HG03175 (cell line): ENCODE results near the gene EIF2A.
"Not testable (repeated sequence)": the region's sequence is repeated elsewhere in the genome, so short reads cannot be mapped to it uniquely, and the experiment has no call there.

ENCODE experiments used
- ATAC-seq: cut with Tn5 transposase; IDR thresholded peaks from one replicate; pipeline ENCODE4 v1.9.1; 2021; ENCODE audit warnings: mild to moderate bottlenecking, moderate library complexity; ENCODE audit not compliant: unreplicated experiment

The EIF2A gene

GRCh38 chr3:150546226-150547044, at the start of gene EIF2A, which contains the start of gene SERP1:
Gene EIF2A (plus strand): TSS chr3:150546787. CDS start chr3:150546803, 16 bp downstream.
Gene SERP1 (minus strand): TSS chr3:150546496. CDS start chr3:150546135, 361 bp downstream.
- peak; percentile 93 for ATAC-seq

DNA sequence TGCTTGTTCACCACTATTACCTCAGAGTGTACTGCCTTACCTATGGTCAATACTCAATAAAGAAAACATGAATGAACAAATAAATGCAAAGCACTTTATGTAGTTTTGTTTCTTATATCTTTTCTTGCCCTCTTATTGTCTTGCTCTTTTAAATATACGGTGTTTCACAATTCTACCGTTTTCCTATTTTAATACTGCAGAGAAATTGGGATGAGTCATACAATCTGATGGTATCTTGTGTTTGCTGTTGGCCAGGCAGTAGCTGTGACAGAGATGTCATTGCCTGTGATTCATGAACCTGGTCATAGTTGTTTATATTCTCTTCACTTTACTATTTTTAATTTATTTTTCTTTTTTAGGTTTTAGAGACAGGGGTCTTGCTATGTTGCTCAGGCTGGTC, 48.6 kb upstream of the EIF2A start:
- no peak for ATAC-seq

DNA sequence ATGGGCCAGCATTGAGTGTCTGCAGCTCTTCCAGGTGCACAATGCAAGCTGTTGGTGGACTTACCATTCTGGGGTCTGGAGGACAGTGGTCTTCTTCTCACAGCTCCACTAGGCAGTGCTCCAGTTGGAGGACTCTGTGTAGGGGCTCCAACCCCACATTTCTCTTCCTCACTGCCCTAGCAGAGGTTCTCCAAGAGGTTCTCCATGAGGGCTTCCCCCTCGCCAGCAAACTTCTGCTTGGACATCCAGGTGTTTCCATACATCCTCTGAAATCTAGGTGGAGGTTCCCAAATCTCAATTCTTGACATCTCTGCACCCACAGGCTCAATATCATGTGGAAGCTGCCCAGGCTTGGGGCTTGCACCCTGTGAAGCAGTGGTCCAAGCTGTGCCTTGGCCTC, 45.6 kb upstream of the EIF2A start:
- not testable (repeated sequence) for ATAC-seq

- no peak for ATAC-seq
Observed at GRCh38 chr3:150503402-150504099, 43.0 kb upstream of the EIF2A start.

GRCh38 chr3:150504483-150504882, 42.1 kb upstream of the EIF2A start:
- no peak for ATAC-seq

DNA sequence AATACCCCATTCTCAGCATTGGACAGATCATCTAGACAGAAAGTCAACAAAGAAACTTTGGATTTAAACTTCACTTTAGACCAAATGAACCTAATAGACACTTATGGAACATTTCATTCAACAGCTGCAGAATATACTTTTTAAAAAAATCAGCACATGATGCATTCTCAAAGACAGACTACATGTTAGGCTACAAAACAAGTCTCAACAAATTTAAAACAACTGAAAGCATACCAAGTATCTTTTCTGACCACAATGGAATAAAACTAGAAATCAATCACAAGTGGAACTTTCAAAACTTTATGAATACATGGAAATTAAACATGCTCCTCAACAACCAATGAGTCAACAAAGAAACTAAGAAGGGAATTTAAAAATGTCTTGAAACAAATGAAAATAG, 38.2 kb upstream of the EIF2A start:
- no peak for ATAC-seq

DNA sequence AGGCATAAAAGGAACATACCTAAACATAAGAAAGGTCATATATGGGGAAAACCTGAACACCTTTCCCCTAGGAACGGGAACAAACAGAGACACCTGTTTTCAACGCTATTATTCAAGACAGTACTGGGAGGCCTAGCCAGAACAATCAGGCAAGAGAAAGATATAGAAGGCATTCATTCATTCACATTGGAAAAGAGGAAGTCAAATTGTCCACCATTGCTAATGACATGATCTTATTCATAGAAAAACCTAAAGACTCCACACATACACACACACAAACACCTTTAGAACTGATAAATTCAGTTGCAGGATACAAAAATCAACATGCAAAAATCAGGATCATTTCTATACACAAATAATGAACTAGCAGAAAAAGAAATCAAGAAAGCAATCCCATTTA, 36.8 kb upstream of the EIF2A start:
- no peak for ATAC-seq

DNA sequence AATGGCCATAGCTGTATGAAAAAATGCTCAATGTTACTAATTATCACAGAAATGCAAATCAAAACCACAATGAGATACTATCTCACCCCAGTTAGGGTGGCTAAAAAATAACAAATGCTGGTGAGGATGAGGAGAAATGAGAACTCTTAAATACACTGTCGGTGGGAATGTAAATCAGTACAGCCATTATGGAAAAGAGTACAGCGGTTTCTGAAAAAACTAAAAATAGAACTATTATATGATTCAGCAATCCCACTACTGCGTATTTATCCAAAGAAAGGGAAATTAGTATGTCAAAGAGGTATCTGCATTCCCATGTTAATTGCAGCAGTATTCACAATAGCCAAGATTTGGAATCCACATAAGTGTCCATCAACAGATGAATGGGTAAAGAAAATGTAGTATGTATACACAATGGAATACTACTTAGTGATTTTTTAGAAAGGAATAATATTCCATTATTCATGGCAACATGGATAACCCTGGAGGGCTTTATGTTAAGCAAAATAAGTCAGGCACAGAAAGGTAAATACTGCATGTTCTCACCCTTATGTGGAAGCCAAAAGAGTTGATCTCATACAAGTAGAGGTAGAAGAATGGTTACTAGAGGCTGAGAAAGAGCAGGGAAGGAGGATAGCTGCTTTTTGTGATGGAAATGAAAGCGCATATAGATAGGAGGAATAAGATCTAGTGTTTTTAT, 35.3 kb upstream of the EIF2A start:
- ATAC-seq = no peak

GRCh38 chr3:150515210-150515609, 31.4 kb upstream of the EIF2A start:
- no peak for ATAC-seq

DNA sequence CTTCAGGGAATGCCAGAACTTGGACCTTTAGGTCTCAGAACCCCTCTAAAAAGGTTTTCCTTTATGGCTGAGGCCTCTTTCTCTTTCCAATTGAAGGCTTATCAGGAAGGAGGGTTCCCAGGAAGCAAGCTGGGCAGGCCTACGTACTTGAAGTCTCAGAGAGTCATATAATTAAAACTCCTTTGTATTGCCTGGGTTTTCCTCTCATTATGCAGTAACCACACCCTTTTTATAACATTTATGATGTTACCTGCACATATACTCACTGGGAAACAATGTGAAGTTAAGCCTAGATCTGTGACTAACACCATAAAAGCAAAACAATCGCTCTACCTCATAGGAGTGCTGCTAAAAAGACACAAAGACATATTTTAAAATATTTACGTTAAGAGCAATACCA, 27.6 kb upstream of the EIF2A start:
- ATAC-seq = no peak

DNA sequence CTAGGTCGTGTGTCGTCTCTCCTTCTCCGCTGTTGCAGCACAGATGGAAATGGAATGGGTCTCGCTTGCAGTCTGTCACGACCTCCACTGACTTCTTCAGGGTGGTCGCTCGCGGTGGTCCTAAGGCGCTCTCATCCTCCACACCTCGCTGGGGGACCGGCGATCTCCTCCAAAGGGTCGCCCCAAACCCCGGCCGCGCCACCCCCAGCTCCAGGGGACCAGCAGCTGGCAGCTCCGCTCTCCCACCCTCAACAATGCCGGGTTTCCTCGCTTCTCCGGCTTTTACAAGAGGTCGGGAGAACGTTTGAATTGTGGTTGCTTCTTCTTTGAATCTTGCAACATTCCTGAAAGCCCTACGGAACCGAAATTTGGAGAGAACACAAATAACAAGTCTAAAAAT, 26.2 kb upstream of the EIF2A start:
- ATAC-seq = no peak

DNA sequence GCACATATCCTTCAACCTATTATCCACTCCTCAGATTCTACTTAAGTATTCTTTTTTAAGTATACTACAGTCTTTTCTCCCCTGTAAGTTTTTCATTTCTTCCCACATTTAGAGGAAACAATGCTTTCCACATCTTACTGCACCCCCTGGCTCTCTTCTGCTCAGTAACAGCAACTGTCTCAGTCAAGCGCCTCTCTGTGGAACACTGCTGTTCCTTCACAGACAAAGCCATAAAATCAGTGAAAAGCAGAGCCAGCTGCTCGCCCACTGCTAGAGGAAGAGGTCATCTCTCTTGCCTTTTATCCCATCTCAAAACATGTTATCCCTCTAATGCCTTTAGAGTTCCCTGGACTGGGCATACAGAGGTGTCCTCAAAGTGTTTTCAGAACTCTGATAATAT, 25.1 kb upstream of the EIF2A start:
- ATAC-seq = no peak

DNA sequence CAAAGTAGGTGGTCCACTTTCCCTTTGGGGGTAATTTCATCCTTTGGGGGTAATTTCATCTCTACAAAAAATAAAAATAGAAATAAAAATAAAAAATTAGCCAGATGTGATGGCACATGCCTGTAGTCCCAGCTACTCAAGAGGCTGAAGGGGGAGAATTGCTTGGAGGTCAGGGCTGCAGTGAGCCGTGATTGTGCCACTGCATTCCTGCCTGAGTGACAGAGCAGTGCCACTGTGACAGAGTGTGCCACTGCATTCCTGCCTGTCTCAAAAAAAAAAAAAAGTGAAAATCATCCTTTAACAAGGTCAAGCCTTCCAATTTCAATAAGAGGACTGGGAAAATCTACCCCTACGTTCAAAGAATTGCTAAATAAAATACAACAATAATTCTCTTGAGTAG, 23.0 kb upstream of the EIF2A start:
- ATAC-seq = no peak

DNA sequence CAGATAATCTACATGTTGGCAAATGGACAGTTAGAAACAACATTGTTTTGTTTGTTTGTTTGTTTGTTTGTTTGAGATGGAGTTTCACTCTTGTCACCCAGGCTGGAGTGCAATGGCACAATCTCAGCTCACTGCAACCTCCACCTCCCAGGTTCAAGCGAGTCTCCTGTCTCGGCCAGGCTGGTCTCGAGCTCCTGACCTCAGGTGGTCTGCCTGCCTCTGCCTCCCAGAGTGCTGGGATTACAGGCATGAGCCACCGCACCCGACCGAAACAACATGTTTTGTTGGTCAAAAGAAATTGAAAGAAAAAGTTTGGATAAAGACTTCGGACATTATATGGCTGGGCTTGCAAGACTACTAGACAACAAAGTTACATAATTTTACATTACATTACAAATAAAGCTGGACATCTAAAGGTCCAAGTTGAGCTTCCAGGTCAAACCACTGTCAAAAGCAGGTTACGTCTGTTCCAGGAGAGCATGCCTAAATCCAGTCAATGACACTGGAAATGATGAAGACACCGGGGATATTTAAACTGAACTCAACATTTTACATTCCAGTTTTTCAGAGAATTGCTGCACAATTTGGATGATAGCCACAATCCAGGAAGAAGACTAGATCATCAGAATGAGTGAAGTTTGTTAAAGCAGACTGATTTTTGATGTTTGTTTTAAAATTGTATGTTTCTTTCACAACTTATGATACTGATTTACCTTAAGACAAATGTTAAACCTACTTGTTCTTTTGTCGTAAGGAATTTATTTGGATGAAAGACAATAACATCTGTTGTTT, 18.9 kb upstream of the EIF2A start:
- no peak for ATAC-seq

- no peak for ATAC-seq
Observed at GRCh38 chr3:150528354-150528797, 18.2 kb upstream of the EIF2A start.

DNA sequence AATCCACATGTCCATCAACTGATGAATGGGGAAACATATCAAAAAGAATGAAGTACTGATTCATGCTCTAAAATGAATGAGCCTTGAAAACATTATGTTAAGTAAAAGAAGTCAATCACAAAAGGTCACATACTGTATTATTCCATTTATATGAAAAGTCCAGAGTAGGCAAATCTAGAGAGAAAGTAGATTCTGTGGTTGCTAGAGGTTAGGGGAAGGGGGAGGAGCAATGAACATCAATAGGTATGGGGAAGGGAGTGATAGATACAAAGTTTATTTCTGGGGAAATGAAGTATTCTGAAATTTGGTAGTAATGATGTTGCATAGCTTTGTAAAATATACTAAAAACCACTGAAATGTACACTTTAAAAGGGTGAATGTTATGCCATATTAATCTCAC, 14.8 kb upstream of the EIF2A start:
- no peak for ATAC-seq

DNA sequence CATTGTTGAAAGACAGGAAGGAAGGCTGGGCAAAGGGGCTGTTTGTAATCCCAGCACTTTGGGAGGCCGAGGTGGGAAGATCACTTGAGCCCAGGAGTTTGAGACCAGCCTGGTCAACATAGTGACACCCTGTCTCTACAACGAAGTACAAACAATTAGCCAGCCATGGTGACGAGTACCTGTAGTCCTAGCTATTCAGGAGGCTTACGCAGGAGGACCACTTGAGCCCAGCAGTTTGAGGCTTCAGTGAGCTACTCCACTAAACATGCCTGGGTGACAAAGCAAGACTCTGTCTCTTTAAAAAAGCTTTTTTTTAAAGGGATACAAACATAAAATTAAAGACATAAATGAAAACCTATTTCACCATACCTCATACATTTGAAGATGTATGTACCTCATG, 11.4 kb upstream of the EIF2A start:
- ATAC-seq = no peak

- no peak for ATAC-seq
Observed at GRCh38 chr3:150538324-150539208, 8.0 kb upstream of the EIF2A start.

DNA sequence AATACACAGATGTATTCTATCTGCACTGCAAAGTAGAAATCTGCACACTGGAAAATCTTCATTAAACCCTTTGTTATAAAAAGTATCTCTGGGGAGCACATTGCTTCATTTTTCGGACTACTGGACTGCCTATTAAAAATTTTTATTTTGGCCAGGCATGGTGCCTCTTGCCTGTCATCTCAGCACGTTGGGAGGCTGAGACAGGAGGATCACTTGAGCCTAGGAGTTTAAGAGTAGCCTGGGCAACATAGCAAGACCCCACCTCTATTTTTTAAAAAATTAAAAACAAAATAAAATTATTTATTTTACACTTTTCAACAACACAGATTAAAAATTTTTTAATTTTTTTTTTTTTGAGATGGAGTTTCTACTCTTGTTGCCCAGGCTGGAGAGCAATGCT, 6.3 kb upstream of the EIF2A start:
- no peak for ATAC-seq

DNA sequence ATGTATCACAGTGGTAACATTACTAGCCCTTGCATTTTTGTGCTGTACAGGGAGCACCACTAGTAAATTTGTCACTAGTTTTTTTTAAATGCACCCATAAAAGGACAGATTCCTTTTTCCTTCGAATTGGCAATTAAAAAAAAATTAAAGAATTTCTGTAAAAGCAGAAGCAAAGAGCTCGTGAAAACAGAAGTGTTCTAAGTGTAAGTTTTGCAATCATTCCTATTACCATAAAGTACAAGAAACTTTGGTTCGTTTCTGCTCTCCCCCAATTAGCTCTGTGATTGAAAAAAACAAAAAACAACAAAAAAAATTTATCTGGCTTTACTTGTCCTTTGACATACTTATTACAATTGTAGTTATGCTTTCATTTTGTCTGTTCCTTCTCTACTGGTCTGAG, 5.6 kb upstream of the EIF2A start:
- ATAC-seq = no peak
